ENCODE data around the gene MYBPC1. TPM values are rescaled to one million over a fixed set of nuclear protein-coding genes. Genes with fewer than 3 reads are reported as not detected.

MYBPC1 gene
- total and polyA plus RNA-seq, 2 of the 13 experiments (the other 11 are each of a cell fraction or from before 2014, with no cell fraction given) = 0.31 to 0.53 TPM

- TF ChIP-seq, protein P1, sequence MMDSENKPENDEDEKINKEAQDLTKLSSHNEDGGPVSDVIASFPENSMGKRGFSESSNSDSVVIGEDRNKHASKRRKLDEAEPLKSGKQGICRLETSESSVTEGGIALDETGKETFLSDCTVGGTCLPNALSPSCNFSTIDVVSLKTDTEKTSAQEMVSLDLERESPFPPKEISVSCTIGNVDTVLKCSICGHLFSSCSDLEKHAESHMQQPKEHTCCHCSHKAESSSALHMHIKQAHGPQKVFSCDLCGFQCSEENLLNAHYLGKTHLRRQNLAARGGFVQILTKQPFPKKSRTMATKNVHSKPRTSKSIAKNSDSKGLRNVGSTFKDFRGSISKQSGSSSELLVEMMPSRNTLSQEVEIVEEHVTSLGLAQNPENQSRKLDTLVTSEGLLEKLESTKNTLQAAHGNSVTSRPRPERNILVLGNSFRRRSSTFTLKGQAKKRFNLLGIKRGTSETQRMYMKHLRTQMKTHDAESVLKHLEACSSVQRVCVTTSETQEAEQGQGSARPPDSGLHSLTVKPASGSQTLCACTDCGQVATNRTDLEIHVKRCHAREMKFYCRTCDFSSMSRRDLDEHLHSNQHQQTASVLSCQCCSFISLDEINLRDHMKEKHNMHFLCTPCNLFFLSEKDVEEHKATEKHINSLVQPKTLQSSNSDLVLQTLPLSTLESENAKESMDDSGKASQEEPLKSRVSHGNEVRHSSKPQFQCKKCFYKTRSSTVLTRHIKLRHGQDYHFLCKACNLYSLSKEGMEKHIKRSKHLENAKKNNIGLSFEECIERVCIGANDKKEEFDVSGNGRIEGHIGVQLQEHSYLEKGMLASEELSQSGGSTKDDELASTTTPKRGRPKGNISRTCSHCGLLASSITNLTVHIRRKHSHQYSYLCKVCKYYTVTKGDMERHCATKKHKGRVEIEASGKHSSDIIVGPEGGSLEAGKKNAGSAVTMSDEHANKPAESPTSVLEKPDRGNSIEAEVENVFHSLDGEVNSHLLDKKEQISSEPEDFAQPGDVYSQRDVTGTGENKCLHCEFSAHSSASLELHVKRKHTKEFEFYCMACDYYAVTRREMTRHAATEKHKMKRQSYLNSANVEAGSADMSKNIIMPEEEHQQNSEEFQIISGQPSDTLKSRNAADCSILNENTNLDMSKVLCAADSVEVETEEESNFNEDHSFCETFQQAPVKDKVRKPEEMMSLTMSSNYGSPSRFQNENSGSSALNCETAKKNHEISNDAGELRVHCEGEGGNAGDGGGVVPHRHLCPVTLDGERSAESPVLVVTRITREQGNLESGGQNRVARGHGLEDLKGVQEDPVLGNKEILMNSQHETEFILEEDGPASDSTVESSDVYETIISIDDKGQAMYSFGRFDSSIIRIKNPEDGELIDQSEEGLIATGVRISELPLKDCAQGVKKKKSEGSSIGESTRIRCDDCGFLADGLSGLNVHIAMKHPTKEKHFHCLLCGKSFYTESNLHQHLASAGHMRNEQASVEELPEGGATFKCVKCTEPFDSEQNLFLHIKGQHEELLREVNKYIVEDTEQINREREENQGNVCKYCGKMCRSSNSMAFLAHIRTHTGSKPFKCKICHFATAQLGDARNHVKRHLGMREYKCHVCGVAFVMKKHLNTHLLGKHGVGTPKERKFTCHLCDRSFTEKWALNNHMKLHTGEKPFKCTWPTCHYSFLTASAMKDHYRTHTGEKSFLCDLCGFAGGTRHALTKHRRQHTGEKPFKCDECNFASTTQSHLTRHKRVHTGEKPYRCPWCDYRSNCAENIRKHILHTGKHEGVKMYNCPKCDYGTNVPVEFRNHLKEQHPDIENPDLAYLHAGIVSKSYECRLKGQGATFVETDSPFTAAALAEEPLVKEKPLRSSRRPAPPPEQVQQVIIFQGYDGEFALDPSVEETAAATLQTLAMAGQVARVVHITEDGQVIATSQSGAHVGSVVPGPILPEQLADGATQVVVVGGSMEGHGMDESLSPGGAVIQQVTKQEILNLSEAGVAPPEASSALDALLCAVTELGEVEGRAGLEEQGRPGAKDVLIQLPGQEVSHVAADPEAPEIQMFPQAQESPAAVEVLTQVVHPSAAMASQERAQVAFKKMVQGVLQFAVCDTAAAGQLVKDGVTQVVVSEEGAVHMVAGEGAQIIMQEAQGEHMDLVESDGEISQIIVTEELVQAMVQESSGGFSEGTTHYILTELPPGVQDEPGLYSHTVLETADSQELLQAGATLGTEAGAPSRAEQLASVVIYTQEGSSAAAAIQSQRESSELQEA (CRISPR knock-in tag; IDR thresholded peaks at IDR 0.05; ENCODE audit: not compliant biosample characterization) = no peak
- no peak for TF ChIP-seq DR1 (CRISPR knock-in tag; IDR thresholded peaks at IDR 0.05)
- TF ChIP-seq TBP (CRISPR knock-in tag; IDR thresholded peaks at IDR 0.05) = no peak
- TF ChIP-seq ZNF256 (CRISPR knock-in tag; conservative IDR thresholded peaks at IDR 0.05) = no peak
- no peak for TF ChIP-seq SP2 (CRISPR knock-in tag; IDR thresholded peaks at IDR 0.05)
- TF ChIP-seq, protein P2, sequence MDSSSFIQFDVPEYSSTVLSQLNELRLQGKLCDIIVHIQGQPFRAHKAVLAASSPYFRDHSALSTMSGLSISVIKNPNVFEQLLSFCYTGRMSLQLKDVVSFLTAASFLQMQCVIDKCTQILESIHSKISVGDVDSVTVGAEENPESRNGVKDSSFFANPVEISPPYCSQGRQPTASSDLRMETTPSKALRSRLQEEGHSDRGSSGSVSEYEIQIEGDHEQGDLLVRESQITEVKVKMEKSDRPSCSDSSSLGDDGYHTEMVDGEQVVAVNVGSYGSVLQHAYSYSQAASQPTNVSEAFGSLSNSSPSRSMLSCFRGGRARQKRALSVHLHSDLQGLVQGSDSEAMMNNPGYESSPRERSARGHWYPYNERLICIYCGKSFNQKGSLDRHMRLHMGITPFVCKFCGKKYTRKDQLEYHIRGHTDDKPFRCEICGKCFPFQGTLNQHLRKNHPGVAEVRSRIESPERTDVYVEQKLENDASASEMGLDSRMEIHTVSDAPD (CRISPR knock-in tag; IDR thresholded peaks at IDR 0.05) = no peak
- TF ChIP-seq SPEN (CRISPR knock-in tag; IDR thresholded peaks at IDR 0.05; ENCODE audit: low read depth) = no peak
- no peak for TF ChIP-seq EEA1 (CRISPR knock-in tag; IDR thresholded peaks at IDR 0.05; ENCODE audit: borderline replicate concordance)
- TF ChIP-seq, protein P3, sequence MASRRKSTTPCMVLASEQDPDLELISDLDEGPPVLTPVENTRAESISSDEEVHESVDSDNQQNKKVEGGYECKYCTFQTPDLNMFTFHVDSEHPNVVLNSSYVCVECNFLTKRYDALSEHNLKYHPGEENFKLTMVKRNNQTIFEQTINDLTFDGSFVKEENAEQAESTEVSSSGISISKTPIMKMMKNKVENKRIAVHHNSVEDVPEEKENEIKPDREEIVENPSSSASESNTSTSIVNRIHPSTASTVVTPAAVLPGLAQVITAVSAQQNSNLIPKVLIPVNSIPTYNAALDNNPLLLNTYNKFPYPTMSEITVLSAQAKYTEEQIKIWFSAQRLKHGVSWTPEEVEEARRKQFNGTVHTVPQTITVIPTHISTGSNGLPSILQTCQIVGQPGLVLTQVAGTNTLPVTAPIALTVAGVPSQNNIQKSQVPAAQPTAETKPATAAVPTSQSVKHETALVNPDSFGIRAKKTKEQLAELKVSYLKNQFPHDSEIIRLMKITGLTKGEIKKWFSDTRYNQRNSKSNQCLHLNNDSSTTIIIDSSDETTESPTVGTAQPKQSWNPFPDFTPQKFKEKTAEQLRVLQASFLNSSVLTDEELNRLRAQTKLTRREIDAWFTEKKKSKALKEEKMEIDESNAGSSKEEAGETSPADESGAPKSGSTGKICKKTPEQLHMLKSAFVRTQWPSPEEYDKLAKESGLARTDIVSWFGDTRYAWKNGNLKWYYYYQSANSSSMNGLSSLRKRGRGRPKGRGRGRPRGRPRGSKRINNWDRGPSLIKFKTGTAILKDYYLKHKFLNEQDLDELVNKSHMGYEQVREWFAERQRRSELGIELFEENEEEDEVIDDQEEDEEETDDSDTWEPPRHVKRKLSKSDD (CRISPR knock-in tag; IDR thresholded peaks at IDR 0.05; ENCODE audit: low read depth) = no peak
- TF ChIP-seq, protein P4, sequence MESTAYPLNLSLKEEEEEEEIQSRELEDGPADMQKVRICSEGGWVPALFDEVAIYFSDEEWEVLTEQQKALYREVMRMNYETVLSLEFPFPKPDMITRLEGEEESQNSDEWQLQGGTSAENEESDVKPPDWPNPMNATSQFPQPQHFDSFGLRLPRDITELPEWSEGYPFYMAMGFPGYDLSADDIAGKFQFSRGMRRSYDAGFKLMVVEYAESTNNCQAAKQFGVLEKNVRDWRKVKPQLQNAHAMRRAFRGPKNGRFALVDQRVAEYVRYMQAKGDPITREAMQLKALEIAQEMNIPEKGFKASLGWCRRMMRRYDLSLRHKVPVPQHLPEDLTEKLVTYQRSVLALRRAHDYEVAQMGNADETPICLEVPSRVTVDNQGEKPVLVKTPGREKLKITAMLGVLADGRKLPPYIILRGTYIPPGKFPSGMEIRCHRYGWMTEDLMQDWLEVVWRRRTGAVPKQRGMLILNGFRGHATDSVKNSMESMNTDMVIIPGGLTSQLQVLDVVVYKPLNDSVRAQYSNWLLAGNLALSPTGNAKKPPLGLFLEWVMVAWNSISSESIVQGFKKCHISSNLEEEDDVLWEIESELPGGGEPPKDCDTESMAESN (CRISPR knock-in tag; conservative IDR thresholded peaks at IDR 0.05) = no peak
- TF ChIP-seq, protein P5, sequence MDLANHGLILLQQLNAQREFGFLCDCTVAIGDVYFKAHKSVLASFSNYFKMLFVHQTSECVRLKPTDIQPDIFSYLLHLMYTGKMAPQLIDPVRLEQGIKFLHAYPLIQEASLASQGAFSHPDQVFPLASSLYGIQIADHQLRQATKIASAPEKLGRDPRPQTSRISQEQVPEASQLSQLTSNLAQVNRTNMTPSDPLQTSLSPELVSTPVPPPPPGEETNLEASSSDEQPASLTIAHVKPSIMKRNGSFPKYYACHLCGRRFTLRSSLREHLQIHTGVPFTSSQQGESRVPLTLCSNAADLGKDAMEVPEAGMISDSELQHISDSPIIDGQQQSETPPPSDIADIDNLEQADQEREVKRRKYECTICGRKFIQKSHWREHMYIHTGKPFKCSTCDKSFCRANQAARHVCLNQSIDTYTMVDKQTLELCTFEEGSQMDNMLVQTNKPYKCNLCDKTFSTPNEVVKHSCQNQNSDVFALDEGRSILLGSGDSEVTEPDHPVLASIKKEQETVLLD (CRISPR knock-in tag; IDR thresholded peaks at IDR 0.05; ENCODE audit: low read depth) = no peak
- TF ChIP-seq ZNF891 (CRISPR knock-in tag; IDR thresholded peaks at IDR 0.05) = no peak
Measured at GRCh38 chr12:101648195-101648594, 53.4 kb downstream of the MYBPC1 start (continued).
